ENCODE data around the gene HARBI1. TPM values are rescaled to one million over a fixed set of nuclear protein-coding genes. Genes with fewer than 3 reads are reported as not detected.

Gene HARBI1
- polyA plus RNA-seq, 1 of the 3 experiments (the other 2 are of a cell fraction), result 2.4 TPM

DNA sequence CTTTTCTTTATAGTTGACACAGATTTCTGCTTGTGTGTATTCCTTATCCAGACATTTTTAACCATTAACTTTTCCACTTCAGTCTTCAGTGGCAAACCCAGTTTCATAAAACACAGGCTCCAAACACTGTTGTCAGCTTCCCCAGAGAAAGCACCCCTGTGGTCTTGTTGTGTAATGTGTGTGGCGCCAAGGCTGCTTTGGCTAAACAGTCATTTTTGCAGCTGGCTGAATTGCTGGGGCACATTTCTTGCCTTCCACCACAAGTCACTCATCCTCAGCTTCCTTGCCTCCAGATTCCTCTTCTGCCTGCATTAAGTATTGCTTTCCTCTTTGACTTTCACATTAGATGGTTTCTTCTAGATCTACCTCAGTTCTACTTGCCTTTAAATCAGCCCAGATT is 42.9 kb upstream of the HARBI1 start:
- H3K27ac ChIP-seq (ENCODE audit: low read depth in 2 of 2, low read length in 1 of 2), result no peak overlapping the region; a peak in 1 of 4 replicates
- ChIA-PET POLR2A (no interaction called here), CTCF (interaction anchor here (1.0 kb wide), 1 partner anchor 19 kb away, joined by 3 read pairs; no protein-coding TSS in a partner anchor)
- no peaks in the 10 kb centered on the region for H3K9me3 ChIP-seq
- H3K4me2 ChIP-seq, result no peak overlapping the region
- no peaks in the 10 kb centered on the region for H3K9me2 ChIP-seq
- H4K20me1 ChIP-seq (ENCODE audit: insufficient read depth), result no peaks in the 10 kb centered on the region
- peaks cover 11% of the 10 kb centered on the region for H3F3A ChIP-seq (replicated peaks; ENCODE audit: insufficient read depth)
- peaks cover 38 to 59% of the 10 kb centered on the region in 2 experiments for H3K36me3 ChIP-seq (replicated peaks in 1 of 2; ENCODE audit: control insufficient read depth in 1 of 2, insufficient read depth in 2 of 2, low read length in 1 of 2)
- H2AFZ ChIP-seq (ENCODE audit: low read depth), result no peak overlapping the region
- TF ChIP-seq RXRA (IDR thresholded peaks at IDR 0.05; ENCODE audit: borderline replicate concordance, low read depth), result no peak
- no peak for TF ChIP-seq MXI1 (IDR thresholded peaks at IDR 0.05; ENCODE audit: low read depth, low read length)
- no peak for TF ChIP-seq CHD2 (IDR thresholded peaks at IDR 0.05; ENCODE audit: low read length, partially characterized antibody)
- TF ChIP-seq FOXM1 (IDR thresholded peaks at IDR 0.05; ENCODE audit: low read depth), result no peak
- TF ChIP-seq FOXJ3 (CRISPR knock-in tag; IDR thresholded peaks at IDR 0.05), result no peak
- no peak for TF ChIP-seq GABPA (IDR thresholded peaks at IDR 0.05; ENCODE audit: low read depth)
- TF ChIP-seq, protein P1, sequence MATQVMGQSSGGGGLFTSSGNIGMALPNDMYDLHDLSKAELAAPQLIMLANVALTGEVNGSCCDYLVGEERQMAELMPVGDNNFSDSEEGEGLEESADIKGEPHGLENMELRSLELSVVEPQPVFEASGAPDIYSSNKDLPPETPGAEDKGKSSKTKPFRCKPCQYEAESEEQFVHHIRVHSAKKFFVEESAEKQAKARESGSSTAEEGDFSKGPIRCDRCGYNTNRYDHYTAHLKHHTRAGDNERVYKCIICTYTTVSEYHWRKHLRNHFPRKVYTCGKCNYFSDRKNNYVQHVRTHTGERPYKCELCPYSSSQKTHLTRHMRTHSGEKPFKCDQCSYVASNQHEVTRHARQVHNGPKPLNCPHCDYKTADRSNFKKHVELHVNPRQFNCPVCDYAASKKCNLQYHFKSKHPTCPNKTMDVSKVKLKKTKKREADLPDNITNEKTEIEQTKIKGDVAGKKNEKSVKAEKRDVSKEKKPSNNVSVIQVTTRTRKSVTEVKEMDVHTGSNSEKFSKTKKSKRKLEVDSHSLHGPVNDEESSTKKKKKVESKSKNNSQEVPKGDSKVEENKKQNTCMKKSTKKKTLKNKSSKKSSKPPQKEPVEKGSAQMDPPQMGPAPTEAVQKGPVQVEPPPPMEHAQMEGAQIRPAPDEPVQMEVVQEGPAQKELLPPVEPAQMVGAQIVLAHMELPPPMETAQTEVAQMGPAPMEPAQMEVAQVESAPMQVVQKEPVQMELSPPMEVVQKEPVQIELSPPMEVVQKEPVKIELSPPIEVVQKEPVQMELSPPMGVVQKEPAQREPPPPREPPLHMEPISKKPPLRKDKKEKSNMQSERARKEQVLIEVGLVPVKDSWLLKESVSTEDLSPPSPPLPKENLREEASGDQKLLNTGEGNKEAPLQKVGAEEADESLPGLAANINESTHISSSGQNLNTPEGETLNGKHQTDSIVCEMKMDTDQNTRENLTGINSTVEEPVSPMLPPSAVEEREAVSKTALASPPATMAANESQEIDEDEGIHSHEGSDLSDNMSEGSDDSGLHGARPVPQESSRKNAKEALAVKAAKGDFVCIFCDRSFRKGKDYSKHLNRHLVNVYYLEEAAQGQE (IDR thresholded peaks at IDR 0.05; ENCODE audit: low read depth, low read length), result no peak
- TF ChIP-seq MEF2A (IDR thresholded peaks at IDR 0.05; ENCODE audit: borderline replicate concordance, low read depth), result no peak
- TF ChIP-seq, protein P2, sequence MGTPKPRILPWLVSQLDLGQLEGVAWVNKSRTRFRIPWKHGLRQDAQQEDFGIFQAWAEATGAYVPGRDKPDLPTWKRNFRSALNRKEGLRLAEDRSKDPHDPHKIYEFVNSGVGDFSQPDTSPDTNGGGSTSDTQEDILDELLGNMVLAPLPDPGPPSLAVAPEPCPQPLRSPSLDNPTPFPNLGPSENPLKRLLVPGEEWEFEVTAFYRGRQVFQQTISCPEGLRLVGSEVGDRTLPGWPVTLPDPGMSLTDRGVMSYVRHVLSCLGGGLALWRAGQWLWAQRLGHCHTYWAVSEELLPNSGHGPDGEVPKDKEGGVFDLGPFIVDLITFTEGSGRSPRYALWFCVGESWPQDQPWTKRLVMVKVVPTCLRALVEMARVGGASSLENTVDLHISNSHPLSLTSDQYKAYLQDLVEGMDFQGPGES (IDR thresholded peaks at IDR 0.05; ENCODE audit: low read depth, low read length), result no peak
- TF ChIP-seq EP300 (IDR thresholded peaks at IDR 0.05; ENCODE audit: borderline replicate concordance in 1 of 2, low read depth in 1 of 2, low read length in 1 of 2), result no peak
- no peak for TF ChIP-seq NRF1 (IDR thresholded peaks at IDR 0.05; ENCODE audit: low read depth, low read length)
- TF ChIP-seq, protein P3, sequence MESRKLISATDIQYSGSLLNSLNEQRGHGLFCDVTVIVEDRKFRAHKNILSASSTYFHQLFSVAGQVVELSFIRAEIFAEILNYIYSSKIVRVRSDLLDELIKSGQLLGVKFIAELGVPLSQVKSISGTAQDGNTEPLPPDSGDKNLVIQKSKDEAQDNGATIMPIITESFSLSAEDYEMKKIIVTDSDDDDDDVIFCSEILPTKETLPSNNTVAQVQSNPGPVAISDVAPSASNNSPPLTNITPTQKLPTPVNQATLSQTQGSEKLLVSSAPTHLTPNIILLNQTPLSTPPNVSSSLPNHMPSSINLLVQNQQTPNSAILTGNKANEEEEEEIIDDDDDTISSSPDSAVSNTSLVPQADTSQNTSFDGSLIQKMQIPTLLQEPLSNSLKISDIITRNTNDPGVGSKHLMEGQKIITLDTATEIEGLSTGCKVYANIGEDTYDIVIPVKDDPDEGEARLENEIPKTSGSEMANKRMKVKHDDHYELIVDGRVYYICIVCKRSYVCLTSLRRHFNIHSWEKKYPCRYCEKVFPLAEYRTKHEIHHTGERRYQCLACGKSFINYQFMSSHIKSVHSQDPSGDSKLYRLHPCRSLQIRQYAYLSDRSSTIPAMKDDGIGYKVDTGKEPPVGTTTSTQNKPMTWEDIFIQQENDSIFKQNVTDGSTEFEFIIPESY (IDR thresholded peaks at IDR 0.05; ENCODE audit: borderline replicate concordance, low read depth), result no peak
- TF ChIP-seq, protein P4, sequence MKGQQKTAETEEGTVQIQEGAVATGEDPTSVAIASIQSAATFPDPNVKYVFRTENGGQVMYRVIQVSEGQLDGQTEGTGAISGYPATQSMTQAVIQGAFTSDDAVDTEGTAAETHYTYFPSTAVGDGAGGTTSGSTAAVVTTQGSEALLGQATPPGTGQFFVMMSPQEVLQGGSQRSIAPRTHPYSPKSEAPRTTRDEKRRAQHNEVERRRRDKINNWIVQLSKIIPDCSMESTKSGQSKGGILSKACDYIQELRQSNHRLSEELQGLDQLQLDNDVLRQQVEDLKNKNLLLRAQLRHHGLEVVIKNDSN (IDR thresholded peaks at IDR 0.05; ENCODE audit: borderline replicate concordance, low read depth), result no peak
- TF ChIP-seq JUND (IDR thresholded peaks at IDR 0.05), result no peak
- TF ChIP-seq ELF1 (IDR thresholded peaks at IDR 0.05), result no peak
- WGBS (ENCODE audit: low lambda C conversion rate), result 100% methylated on average over 1 of the region's 1 CpG
- no peak for DNase-seq
- no peaks in the 10 kb centered on the region for H3K27me3 ChIP-seq (ENCODE audit: insufficient read depth)
- peaks cover 0 to 11% of the 10 kb centered on the region in 2 experiments; a peak in 1 of 4 replicates for H3K4me1 ChIP-seq (ENCODE audit: control insufficient read depth in 1 of 2, insufficient read depth in 2 of 2, low read depth in 1 of 2, low read length in 1 of 2)
- no peak overlapping the region for H3K4me3 ChIP-seq (ENCODE audit: low read depth in 2 of 2, low read length in 1 of 2)
- H3K9ac ChIP-seq, result no peak overlapping the region
- H3K79me2 ChIP-seq (ENCODE audit: insufficient read depth), result no peaks in the 10 kb centered on the region

All from SK-N-SH (cell line).